GM19372 (cell line): ENCODE measurements around the gene PCCA.
A peak's percentile ranks its signal among the peaks of the same experiment; 100 is the strongest.

Source experiments
- ATAC-seq: cut with Tn5 transposase; IDR thresholded peaks from one replicate; pipeline ENCODE4 v1.9.1; 2021; ENCODE audit warnings: mild to moderate bottlenecking, low read depth, moderate library complexity; ENCODE audit not compliant: unreplicated experiment

Gene PCCA

GRCh38 chr13:100483841-100484381 lies 395.0 kb downstream of the PCCA start:
- no peak for ATAC-seq

DNA sequence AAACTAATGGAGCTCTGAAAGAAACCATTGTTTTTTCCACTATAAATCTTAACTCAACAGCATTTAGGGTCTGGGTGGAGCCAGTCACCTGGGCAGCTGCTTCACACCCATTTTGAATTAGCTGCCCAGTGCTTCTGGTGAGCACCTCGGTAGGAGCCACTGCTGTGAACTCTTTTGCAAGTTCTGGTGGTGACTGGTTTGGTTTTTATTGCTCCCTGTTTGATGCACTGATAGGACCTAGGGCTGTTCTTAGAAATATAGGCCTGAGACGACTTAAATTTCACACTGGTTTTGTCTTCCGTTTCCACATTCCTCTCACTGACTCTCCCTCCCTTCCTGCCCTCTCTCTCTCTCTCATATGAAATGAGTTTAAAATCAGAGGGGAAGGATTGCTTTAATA lies 395.8 kb downstream of the PCCA start:
- ATAC-seq, result no peak

- no peak for ATAC-seq
These were observed 396.4 kb downstream of the PCCA start for GRCh38 chr13:100485265-100485664.

GRCh38 chr13:100490692-100491091 lies 401.8 kb downstream of the PCCA start:
- no peak for ATAC-seq

DNA sequence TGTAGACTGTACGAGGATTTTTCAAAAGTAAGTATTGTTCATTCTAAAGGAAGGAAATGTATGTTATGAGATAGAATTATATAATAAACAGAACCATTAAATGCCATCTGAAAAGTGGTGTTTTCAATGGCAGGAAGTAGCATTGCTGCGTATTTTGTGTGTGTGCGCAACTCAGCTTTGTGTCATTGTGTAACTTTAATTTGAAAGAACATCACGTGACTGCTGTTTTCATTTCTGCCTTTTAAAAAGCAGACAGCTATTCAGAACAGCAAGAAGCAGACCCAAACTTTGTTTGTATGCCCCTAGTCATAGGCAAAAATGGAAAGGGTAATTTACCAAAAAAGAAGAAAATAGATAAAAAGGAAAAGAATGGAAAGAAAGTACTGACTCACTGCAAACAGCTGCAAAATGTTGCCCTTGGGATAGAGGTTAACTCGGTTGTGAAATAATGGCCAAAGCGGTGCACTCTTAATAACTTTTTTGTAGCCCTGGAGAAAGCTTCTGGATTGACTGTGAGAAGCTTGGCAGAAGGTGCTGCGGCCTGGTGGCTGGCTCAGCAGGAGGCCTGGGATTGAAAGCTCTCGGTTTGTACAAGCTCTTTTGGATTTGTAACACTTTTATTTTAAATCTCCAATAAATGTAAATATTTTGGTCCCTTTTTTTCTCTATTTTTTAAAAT lies 402.4 kb downstream of the PCCA start:
- no peak for ATAC-seq

DNA sequence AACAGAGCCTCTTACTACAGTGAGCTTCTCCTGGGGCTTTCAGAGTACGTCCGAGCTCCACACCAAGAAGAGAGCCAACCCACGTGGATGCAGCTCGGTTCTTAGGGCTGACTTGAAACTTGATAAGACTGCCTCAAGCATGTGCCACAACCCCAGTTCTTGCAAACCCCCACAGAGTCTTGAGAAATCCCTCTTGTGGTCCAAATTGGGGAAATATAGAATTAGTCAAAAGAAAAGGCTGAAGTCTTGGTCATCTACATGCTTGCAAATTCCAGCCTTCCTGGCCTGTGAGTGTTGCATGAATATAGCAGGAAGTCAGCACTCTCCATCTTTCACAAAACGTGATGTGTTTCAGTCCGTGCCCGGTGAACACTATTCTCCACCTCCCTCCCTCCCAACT lies 404.5 kb downstream of the PCCA start:
- no peak for ATAC-seq

DNA sequence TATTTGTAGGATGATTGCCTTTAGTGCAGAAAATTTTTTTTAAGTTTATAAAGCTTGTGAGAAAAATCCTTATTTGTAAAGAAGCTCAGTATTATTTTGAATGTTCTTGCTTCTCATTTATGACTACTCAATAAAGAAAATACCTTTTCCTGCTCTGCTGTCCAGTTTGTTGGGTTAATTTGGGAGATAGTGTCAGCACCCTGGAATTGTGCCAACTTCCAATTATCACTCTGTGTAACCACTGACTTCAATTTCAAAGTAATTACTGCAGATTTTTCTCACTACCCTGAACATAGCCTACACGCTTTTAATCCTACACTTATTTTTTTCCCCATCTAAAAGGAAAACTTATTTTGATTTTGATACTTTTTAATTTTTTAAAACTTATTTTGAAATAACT lies 406.6 kb downstream of the PCCA start:
- ATAC-seq, result no peak

- no peak for ATAC-seq
These were observed 408.5 kb downstream of the PCCA start for GRCh38 chr13:100497389-100497788.

- no peak for ATAC-seq
These were observed 413.6 kb downstream of the PCCA start for GRCh38 chr13:100502446-100502845.

- ATAC-seq, result no peak
These were observed 414.7 kb downstream of the PCCA start for GRCh38 chr13:100503622-100504021.

DNA sequence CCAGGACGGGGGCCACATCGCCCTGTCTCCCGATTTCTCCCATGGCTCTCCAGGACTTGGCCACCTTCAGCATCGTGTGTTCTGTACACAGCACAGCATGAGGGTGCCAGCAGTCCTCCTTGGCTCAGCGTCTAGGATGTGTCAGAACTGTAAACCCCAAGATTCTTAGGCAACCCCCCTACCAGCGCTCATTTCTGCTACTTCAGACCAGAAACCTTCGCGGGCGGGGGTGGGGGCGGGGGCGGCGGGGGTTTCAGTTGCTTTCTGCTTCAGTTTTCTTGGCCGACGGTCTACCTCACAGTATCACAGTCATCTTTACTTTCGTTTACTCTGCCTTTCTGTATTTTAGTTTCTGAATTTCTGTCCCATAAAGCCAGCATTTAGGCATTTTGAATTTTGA lies 417.3 kb downstream of the PCCA start:
- ATAC-seq, result peak; percentile 58

- ATAC-seq, result no peak
These were observed 417.9 kb downstream of the PCCA start for GRCh38 chr13:100506600-100507422.

DNA sequence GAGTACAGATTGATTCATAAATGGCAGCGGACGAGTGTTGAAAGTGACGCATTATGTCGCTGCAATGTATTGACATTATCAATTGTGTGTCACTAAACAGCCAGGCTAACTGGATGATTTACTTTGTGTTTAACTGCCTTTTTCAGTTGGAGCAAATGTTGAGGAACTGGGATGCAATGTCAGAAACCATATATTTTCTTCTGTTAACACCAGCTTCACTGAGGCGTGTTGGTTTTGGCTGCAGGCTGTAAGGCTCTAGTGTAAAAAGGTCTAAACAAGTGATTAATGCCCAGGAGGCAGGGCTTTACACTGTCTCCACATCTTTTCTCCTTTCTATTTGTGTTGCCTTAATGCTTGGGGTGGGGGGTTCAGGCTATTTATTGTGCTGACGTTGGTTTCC lies 419.6 kb downstream of the PCCA start:
- ATAC-seq, result no peak

DNA sequence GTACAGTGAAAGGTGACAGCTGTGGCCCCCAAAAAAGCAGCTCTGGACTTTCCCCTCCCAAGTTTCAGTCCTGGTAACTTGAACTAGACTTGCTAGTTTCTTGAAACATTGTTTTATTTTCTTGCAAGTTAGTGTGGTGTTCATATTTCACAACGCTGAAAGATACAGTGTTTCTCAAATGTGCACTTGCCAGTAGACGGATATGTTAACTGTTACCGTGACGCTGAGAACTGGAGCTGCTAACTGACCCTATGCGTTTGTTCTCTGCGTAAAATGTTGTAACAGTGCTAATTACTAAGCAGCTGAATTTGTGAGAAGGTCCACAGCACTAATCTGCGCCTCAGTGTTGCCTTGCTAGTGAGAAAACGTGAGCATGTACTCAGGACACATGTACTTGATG lies 420.1 kb downstream of the PCCA start:
- no peak for ATAC-seq

DNA sequence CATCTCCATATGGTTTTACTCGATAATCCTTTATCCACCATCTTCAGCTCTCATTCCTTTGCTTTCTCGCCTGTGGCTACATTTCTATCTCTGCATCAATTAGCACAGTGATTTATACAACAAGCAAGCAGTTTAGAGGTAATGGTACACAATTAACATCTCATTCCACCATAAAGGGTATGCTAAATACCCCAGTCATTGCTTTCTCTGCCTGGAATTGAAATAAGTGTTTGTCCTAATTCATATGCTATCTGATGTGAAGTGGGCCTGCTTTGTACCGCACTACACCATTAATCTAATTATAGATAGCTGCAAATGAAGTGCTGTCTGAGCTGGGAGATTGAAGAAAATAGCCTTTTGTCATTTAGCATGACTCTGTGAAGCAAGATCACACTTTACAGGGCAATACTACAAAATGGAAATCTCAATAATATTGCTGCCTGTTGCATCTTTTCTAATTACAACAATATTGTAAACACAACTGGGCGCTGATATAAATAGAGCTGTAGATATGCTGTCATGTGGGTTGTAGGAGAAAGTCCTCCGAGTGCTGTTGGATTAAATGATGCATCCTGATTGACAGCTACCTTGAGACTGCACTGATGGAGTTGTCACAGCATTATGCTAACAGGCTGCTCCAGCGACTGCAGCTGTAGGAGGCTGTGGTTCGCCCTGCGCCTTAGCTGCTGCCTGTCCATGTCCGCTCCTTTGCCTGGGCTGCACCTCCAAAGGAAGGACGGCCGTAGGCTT lies 421.5 kb downstream of the PCCA start:
- no peak for ATAC-seq

DNA sequence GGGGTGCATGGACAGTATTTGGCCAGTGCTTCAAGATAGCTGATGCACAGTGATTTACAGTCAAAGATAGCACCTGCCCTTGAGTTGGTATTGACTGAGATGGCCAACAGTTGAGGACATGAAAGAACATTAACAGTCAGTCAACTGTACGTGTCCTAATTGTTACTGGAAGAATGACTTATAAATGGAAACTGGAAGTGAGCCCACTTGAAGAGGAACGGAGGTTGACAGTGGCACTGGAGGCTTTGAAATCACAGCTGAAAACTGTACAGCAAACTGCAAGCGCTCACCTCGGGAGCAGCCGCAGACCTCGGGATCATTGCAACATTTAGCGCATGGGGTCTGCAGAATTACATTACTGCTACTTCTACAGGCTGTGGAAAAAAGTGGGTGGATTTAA lies 422.6 kb downstream of the PCCA start:
- no peak for ATAC-seq

GRCh38 chr13:100512422-100512821 lies 423.5 kb downstream of the PCCA start:
- no peak for ATAC-seq

DNA sequence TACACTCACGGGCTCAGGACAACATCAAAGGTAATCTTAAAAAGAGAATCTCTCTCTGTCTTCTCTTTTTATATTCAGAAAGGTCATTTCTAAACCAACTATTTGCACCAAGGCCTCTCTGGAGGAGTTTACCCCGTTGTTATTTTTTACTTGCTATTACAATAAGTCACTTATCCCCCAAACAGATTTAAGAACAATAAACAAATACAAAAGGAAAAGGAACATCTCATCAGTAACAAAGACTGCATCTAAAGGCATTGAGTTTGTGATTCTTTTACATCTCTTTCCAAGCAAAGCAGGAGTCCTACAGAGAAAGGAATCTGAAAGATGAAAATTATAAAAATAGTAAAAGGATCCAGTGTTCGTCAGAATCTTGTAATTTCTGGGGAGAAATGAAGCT lies 424.3 kb downstream of the PCCA start:
- ATAC-seq, result no peak

- no peak for ATAC-seq
These were observed 425.2 kb downstream of the PCCA start for GRCh38 chr13:100513987-100514670.

GRCh38 chr13:100514788-100515409 lies 426.0 kb downstream of the PCCA start:
- ATAC-seq, result peak; percentile 96
